ENCODE data around the gene EMC8.

- TF ChIP-seq JUND (IDR thresholded peaks at IDR 0.05) (no peak), CTCF (IDR thresholded peaks at IDR 0.05; ENCODE audit: low read depth, low read length, missing input control) (no peak), ZBTB33 (IDR thresholded peaks at IDR 0.05) (no peak)
Observed at GRCh38 chr16:85838381-85838780, 39.0 kb upstream of the EMC8 start.

Data from liver (tissue), 3 donors.